Liver (tissue), 3 donors: Measurements from ENCODE around the gene CUX1.

Source experiments
- CTCF ChIP-seq: fragments of 150-350 bp; IDR thresholded peaks from 2 replicates; pipeline ENCODE4 v1.5.1; 2017; ENCODE audit warnings: improper control_type of control experiment, low read depth, low read length; ENCODE audit not compliant: missing input control
- NR2F2 ChIP-seq: IDR thresholded peaks from 2 replicates; pipeline ENCODE4 v1.6.1; 2016; ENCODE audit warnings: antibody characterized with exemption
- RXRA ChIP-seq, 2 donors: IDR thresholded peaks; 2 replicates each; pipeline ENCODE4 v1.6.1; 2017 to 2018; ENCODE audit warnings: antibody characterized with exemption in 2 of 2, mild to moderate bottlenecking in 1 of 2
- TAF1 ChIP-seq: conservative IDR thresholded peaks from 2 replicates; pipeline ENCODE4 v1.6.1; 2016; ENCODE audit warnings: antibody characterized with exemption, mild to moderate bottlenecking
- donor health status: healthy.
- donor health status: healthy.

GRCh38 chr7:101829374-101829773, 11.9 kb downstream of the CUX1 start:
- TF ChIP-seq NR2F2 (no peak), TAF1 (no peak), CTCF (no peak), RXRA (IDR thresholded peaks at IDR 0.05) (no peak)
